A549 (cell line): ENCODE measurements around the gene CHMP4A.

ENCODE experiments used
- CHD4 ChIP-seq: fragments of 200-600 bp; sonication (generic); IDR thresholded peaks from 2 replicates; pipeline ENCODE4 v1.6.1; 2016; ENCODE audit warnings: antibody characterized with exemption, mild to moderate bottlenecking, borderline replicate concordance
- KDM5A ChIP-seq: fragments of 200-600 bp; sonication (generic); IDR thresholded peaks from 2 replicates; pipeline ENCODE4 v1.6.1; 2016; ENCODE audit warnings: antibody characterized with exemption, mild to moderate bottlenecking
- MAFK ChIP-seq: fragments of 450-650 bp; IDR thresholded peaks from 2 replicates; pipeline ENCODE4 v1.6.1; 2014; ENCODE audit not compliant: partially characterized antibody
- PHF8 ChIP-seq: fragments of 200-600 bp; sonication (generic); IDR thresholded peaks from 2 replicates; pipeline ENCODE4 v1.6.1; 2016; ENCODE audit warnings: low read depth, mild to moderate bottlenecking, antibody characterized with exemption, moderate library complexity, borderline replicate concordance
- POLR2A ChIP-seq: IDR thresholded peaks from 2 replicates; pipeline ENCODE4 v1.6.1; 2012; ENCODE audit warnings: mild to moderate bottlenecking, low read length
- RCOR1 ChIP-seq: fragments of 150-350 bp; IDR thresholded peaks from 2 replicates; pipeline ENCODE4 v1.6.1; 2014; ENCODE audit warnings: antibody characterized with exemption, low read length, low read depth
- TF ChIP-seq, protein P1 (sequence below): IDR thresholded peaks from 2 replicates; pipeline ENCODE4 v1.6.1; 2012
- TF ChIP-seq, protein P2 (sequence below): fragments of 450-650 bp; IDR thresholded peaks from 2 replicates; pipeline ENCODE4 v1.6.1; 2014; ENCODE audit warnings: antibody characterized with exemption
- TF ChIP-seq, protein P3 (sequence below): fragments of >200 bp; sonication (Bioruptor Twin); formaldehyde crosslinking; IDR thresholded peaks from 3 replicates; pipeline ENCODE4 v1.5.1; 2016
- TF ChIP-seq, protein P4 (sequence below): fragments of 150-350 bp; IDR thresholded peaks from 2 replicates; pipeline ENCODE4 v1.6.1; 2014; ENCODE audit warnings: low read depth, mild to moderate bottlenecking, low read length
- TF ChIP-seq, protein P5 (sequence below): IDR thresholded peaks from 2 replicates; pipeline ENCODE4 v1.6.1; 2012
- TF ChIP-seq, protein P6 (sequence below): fragments of 200-600 bp; sonication (generic); IDR thresholded peaks from 2 replicates; pipeline ENCODE4 v1.6.1; 2016; ENCODE audit warnings: antibody characterized with exemption, mild to moderate bottlenecking, moderate library complexity

DNA sequence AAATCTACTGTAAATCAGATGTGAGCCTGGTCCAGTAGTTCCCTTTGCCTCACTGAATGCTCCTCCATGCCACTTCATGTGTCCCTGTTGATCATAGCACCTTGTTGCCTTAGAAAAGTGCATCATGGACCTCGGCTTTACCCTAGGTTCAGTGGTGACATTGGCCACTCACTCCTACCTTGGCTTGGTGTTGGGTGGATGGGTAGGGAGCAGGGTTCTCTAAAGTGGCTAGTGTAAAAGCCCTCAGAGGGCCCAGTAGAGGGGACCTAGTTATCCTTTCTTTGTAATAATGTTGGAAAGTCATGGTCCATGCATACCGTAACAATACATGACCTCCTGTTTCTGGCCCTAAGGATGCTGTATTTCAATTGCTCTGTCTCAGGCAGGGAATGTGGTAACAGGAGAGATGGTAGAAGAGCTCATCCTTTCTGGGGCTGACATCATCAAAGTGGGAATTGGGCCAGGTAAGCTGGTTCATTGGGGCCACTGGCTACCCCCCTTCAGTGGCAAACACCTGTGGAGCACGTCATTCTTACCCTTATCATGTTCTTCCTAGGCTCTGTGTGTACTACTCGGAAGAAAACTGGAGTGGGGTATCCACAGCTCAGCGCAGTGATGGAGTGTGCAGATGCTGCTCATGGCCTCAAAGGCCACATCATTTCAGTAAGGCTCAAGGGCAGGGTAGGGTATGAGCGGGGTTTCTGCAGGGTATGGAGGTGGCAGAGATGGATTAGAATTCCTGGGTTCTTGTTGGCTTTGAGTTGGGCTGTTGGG is 23.6 kb upstream of the CHMP4A start:
- TF ChIP-seq, protein P1, sequence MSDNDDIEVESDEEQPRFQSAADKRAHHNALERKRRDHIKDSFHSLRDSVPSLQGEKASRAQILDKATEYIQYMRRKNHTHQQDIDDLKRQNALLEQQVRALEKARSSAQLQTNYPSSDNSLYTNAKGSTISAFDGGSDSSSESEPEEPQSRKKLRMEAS, result no peak
- TF ChIP-seq PHF8, result no peak
- TF ChIP-seq, protein P2, sequence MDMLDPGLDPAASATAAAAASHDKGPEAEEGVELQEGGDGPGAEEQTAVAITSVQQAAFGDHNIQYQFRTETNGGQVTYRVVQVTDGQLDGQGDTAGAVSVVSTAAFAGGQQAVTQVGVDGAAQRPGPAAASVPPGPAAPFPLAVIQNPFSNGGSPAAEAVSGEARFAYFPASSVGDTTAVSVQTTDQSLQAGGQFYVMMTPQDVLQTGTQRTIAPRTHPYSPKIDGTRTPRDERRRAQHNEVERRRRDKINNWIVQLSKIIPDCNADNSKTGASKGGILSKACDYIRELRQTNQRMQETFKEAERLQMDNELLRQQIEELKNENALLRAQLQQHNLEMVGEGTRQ, result no peak
- TF ChIP-seq, protein P3, sequence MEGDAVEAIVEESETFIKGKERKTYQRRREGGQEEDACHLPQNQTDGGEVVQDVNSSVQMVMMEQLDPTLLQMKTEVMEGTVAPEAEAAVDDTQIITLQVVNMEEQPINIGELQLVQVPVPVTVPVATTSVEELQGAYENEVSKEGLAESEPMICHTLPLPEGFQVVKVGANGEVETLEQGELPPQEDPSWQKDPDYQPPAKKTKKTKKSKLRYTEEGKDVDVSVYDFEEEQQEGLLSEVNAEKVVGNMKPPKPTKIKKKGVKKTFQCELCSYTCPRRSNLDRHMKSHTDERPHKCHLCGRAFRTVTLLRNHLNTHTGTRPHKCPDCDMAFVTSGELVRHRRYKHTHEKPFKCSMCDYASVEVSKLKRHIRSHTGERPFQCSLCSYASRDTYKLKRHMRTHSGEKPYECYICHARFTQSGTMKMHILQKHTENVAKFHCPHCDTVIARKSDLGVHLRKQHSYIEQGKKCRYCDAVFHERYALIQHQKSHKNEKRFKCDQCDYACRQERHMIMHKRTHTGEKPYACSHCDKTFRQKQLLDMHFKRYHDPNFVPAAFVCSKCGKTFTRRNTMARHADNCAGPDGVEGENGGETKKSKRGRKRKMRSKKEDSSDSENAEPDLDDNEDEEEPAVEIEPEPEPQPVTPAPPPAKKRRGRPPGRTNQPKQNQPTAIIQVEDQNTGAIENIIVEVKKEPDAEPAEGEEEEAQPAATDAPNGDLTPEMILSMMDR, result no peak
- no peak for TF ChIP-seq CHD4
- TF ChIP-seq, protein P4, sequence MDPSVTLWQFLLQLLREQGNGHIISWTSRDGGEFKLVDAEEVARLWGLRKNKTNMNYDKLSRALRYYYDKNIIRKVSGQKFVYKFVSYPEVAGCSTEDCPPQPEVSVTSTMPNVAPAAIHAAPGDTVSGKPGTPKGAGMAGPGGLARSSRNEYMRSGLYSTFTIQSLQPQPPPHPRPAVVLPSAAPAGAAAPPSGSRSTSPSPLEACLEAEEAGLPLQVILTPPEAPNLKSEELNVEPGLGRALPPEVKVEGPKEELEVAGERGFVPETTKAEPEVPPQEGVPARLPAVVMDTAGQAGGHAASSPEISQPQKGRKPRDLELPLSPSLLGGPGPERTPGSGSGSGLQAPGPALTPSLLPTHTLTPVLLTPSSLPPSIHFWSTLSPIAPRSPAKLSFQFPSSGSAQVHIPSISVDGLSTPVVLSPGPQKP, result no peak
- TF ChIP-seq MAFK, result no peak
- no peak for TF ChIP-seq KDM5A
- TF ChIP-seq, protein P5, sequence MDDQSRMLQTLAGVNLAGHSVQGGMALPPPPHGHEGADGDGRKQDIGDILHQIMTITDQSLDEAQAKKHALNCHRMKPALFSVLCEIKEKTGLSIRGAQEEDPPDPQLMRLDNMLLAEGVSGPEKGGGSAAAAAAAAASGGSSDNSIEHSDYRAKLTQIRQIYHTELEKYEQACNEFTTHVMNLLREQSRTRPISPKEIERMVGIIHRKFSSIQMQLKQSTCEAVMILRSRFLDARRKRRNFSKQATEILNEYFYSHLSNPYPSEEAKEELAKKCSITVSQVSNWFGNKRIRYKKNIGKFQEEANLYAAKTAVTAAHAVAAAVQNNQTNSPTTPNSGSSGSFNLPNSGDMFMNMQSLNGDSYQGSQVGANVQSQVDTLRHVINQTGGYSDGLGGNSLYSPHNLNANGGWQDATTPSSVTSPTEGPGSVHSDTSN, result no peak
- TF ChIP-seq, protein P6, sequence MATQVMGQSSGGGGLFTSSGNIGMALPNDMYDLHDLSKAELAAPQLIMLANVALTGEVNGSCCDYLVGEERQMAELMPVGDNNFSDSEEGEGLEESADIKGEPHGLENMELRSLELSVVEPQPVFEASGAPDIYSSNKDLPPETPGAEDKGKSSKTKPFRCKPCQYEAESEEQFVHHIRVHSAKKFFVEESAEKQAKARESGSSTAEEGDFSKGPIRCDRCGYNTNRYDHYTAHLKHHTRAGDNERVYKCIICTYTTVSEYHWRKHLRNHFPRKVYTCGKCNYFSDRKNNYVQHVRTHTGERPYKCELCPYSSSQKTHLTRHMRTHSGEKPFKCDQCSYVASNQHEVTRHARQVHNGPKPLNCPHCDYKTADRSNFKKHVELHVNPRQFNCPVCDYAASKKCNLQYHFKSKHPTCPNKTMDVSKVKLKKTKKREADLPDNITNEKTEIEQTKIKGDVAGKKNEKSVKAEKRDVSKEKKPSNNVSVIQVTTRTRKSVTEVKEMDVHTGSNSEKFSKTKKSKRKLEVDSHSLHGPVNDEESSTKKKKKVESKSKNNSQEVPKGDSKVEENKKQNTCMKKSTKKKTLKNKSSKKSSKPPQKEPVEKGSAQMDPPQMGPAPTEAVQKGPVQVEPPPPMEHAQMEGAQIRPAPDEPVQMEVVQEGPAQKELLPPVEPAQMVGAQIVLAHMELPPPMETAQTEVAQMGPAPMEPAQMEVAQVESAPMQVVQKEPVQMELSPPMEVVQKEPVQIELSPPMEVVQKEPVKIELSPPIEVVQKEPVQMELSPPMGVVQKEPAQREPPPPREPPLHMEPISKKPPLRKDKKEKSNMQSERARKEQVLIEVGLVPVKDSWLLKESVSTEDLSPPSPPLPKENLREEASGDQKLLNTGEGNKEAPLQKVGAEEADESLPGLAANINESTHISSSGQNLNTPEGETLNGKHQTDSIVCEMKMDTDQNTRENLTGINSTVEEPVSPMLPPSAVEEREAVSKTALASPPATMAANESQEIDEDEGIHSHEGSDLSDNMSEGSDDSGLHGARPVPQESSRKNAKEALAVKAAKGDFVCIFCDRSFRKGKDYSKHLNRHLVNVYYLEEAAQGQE, result no peak
- no peak for TF ChIP-seq RCOR1
- no peak for TF ChIP-seq POLR2A
